HG03135 (cell line): Measurements from ENCODE around the gene VTI1B.
A peak's percentile ranks its signal among the peaks of the same experiment; 100 is the strongest.
"Not testable (repeated sequence)": the region's sequence is repeated elsewhere in the genome, so short reads cannot be mapped to it uniquely, and the experiment has no call there.

Experiments used
- ATAC-seq: cut with Tn5 transposase; IDR thresholded peaks from one replicate; pipeline ENCODE4 v1.9.1; 2021; ENCODE audit warnings: mild to moderate bottlenecking, moderate library complexity; ENCODE audit not compliant: unreplicated experiment

VTI1B gene

DNA sequence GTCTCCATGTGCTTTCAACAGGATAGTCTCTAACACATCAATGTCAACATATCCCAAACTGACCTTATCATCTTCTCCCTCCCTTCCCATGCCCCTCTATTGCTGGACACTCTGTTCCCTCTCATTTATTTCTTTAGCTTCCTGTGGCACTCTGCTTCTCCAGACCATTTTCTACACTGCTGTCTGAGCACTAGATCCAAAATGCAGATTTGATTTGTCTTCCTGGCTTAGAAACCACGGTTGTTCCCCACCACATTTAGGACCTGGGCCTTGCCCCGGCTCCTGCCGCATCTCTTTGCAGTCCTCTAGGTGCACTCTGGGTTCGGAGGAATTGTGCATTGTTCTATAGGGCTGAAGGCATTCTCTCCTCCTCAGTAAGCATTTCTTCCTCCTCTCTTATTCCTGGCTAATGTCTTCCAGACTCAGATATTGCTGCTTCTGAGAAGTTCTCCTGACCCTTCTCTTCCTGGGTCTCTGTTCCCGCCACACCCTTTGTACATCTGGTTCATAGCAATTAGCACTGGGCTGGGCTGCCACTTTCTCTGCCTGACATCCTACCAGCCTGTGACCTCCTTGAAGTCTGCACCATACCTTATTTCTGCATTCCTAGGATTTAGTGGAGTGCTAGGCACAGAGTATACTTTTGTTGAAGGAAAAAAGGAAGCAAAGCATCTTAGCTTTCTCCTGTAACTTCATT, 40.8 kb downstream of the VTI1B start:
- no peak for ATAC-seq

DNA sequence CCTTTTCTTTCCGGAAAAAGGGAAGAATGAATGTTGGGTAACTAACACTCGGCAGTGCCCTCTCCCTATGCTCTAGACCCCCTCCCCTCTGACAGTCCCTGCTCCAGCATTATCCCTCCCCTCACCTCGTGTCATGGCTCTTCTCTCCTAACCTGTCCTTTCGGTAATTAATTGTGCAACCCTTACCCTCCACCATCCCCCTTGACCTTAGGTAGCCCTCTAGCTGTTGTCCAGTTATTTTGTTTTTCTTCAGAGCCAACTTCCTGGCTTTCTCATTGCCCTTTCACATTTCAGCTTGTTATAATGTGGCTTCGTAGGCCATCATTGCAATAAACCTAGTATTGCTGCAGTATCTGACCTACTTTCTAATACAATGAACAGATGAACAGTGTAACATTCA, 43.5 kb downstream of the VTI1B start:
- no peak for ATAC-seq

DNA sequence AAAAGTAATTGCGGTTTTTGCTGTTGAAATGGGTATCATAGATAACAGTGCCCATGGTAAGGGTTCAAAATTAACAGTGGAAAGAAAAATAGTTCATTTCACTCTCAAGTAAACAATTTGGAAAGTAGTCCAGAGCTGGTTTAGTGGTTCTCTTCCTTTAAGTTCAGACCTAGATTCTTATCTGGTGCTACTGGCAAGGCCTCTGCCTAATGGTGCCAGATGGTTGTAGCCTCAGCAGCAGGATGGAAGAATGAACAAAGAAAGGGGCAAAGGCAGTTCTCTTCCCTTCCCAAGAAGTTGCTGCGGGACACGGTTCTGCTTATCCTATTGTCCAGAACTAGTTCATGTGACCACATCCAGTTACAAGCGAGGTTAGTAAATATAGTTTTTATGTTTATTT, 44.2 kb downstream of the VTI1B start:
- ATAC-seq: no peak

DNA sequence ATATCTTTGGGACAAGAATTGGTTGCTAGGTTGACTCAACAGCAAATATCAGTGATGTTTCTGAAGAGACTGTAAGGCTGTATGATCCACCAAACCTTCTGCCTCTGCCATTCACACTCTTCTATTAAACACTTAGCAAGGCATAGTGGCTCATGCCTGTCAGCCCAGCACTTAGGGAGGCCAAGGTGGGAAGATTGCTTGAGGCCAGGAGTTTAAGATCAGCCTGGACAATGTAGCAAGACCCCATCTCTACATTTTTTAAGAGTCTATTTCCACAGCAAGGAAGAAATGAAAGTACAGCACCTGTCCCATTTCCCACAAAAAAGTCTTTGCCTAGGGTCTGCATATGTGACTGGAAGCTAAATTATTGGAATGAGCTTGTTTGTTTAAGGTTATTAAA, 46.9 kb downstream of the VTI1B start:
- ATAC-seq: no peak

DNA sequence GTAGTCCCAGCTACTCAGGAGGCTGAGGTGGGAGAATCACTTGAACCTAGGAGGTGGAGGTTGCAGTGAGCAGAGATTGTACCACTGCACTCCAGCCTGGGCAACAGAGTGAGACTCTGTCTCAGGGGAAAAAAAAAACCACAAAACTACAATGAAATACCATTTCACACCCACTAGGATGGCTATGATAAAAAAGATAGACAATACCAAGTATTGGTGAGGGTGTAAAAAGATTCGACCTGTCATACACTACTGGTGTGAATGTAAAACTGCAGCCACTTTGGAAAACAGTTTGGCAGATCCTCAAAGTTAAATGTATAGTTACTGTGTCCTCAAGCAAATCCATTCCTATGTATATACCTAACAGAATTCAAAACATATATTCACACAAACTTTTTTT, 48.3 kb downstream of the VTI1B start:
- ATAC-seq: not testable (repeated sequence)

DNA sequence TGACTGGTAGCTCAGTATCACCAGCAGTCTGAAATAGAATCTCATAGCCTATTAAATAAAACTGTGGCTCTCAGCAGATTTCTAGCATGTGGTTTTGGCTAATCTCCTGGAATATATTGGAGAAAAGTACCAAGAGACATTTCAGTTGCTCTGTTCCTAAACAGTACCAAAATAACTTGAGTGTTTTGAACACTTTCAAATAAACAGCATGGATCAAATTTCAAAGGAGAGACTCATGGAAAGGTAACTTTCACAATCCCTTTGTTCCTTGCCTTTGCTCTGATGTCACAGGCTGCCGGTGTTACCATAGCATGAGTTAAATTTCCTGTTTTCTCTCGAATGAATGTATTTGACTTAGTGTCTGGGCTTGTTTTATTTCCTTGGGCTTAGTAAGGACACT, 51.3 kb downstream of the VTI1B start:
- ATAC-seq: no peak

DNA sequence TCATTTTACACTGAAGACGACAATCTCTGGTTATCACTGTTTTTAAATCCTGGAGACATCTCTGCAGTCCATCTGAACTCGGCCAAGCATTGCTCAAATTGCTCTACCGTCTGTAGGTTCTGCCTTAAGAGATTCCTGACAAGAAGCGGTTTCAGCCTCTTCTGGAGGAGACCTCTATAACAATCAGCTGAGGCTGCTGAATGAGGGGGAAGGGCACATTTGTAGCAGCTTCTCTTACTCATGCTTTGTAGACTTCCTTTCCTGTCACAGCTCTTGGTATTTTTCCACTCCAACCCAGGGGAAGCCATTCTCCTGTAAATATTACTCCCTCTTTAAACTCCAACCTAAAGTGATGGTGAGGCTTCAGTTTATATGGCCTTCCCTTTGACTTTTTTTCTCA, 51.8 kb downstream of the VTI1B start:
- ATAC-seq: no peak

DNA sequence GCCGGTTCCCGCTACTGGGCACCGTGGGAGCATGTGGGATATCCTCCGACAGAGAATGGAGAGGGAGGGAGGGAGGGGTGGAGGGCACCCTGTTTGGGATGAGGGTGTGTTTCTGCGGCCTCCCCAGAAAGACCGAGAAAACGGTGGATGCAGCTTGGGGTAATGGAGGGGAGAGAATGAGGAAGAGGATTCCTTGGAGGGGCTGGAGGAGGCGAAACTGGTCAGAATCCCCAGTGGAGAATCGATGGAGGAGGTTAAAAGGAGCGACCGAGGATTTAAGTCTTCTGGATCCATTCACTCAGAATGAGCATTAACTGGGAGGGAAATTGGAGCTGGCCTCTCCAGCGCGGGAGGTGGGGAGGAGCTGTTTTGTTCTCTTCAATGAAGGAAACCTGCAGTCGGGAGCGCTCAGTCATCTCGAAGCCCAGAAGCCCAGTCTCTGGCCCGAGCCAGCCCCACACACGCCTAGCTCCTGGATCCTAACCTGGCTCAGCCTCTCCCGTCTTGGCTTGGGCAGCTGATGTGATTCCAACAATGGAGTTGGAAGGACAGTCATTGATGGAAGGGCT, 54.1 kb downstream of the VTI1B start:
- ATAC-seq: no peak

DNA sequence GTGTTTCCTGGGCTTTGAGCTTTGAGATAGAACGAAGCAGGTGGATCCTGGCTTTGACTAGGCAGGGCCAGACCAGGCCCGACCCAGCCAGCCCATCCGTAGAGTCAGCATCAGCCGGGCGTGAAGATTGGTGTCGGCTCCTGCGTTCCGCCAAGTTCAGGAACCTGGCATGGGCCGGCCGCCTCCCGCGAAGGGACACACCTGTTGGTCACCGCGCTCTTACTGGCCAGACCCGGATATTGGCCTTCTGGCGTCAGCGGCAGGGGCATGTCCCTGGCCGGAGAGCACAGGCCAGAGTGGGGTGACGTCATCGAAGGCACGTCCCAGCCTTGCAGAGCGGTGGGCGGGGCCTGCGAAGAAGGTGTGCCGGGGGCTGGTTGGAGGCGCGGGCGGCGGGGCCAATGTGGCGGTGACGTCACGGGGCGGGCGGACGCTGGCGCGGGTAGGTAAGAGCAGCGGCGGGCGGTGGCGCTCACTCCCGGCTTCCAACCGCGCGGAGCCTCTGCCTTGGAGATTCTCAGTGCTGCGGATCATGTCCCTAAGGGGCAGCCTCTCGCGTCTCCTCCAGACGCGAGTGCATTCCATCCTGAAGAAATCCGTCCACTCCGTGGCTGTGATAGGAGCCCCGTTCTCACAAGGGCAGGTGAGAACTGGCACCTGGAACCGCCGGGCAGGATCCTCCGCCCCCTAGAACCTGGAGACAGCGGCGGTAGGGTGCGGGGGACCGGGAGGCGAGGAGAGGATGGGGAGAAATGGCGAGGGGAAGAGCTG, 54.8 kb downstream of the VTI1B start, which contains the start of gene ARG2:
ARG2 (plus strand) TSS at position 475 of the 771 bp plus-strand sequence; CDS start at position 533, 58 bp downstream.
- ATAC-seq: peak; percentile 88

DNA sequence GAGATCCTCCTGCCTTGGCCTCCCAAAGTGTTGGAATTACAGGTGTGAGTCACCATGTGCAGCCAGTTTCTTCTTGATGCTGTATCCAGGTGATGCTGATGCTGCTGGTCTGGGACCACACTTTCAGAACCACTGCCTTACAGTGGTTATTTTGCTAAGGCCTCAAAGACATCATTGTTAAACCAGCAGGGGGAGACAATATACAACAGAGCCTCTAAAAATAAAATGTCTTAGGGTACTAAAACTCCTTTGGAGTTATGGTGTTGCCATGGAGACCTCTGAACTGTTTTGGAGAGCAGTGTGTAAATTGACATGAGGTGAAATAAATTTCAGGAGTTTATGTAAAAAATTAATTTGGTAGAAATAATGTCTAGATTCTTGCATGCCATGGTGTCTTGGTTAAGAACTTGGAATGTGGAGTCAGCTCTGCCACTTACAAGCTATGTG, 55.8 kb downstream of the VTI1B start:
- ATAC-seq: peak; percentile 51

DNA sequence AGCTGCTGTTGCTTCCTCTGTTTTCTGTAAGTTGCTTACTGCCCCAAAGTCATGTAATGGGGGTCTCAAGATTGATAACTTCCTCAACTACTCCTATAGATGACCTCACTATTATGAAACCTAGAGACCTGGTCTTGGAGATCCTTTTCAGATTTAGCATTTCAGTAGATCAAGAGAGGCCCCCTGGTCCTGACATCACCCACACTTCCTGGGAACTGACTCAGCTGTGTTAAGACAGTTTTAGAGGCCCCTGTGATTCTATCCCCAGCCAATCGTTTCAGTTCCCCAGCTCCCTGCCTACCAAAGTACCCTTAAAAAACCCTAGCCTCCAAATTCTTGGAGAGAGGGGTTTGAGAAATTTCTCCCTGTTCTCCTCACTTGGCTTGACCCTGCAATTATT, 63.9 kb downstream of the VTI1B start:
- ATAC-seq: no peak

DNA sequence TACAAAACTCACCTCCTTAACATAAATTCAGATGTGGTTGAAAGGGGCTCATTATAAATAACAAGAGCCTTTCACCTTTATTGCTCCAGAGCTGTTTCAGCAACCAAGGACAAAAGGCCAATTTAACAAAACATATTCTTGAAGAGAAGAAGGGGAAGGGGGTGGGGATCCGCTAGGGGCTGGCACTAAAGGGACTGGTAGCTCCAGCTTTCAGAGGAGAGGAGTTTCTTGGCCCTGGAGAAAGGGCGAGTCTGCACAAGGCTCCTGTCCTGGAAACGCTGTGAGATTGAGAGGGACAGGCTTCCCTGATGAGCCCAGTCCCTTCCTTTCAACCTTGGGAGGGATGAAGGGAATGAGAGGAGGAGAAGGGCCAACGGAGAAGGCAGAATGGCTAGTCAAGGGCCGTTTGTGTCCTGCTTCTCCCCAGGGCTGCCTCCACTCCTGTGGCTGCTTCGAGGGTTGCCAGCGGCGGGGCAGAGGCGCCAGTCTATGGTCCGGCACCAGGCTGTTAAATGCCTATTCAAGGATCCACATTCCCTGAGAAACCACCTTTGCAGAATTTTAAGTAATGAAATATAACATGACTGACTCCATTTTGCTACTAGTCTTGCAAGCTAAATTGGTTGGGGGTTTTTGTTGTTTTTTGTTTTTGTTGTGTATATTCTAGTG, 64.7 kb downstream of the VTI1B start:
- no peak for ATAC-seq

DNA sequence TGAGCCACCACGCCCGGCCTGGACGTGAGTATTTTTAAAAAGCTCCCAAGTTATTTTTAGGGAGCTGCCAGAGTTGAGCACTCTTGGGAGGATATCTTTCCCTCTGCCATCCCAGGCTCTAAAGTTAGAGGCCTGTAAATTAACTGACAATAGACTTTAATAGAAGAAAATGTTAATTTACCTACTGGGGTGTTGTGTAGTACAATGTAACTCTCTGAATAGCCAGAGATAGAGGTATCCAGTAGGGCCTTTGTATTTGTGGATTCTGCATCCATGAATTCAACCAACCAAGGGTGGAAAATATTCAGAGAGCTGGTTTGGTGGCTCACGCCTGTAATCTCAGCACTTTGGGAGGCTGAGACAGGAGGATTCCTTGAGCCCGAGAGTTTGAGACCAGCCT, 66.8 kb downstream of the VTI1B start:
- ATAC-seq: no peak

DNA sequence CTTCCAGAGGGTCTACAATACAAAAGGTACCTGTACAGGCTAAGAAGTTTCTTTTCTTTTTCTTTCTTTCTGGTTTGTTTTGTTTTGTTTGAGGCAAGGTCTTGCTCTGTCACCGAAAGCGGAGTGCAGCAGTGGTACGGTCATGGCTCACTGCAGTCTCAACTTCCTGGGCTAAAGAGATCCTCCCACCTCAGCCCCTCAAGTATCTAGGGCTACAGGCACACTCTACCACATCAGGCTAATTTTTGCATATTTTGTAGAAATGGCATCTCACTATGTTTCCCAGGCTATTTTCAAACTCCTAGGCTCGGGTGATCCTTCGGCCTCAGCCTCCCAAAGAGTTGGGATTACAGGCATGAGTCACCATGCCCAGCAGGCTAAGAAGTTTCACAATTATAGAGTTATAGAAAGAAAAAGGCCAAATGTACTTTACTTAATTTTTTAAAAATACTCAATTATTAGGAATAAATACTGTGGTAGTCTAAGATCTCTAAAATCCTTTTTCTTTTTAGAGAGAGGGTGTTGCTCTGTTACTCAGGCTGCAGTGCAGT, 71.4 kb downstream of the VTI1B start:
- peak; percentile 68 for ATAC-seq

DNA sequence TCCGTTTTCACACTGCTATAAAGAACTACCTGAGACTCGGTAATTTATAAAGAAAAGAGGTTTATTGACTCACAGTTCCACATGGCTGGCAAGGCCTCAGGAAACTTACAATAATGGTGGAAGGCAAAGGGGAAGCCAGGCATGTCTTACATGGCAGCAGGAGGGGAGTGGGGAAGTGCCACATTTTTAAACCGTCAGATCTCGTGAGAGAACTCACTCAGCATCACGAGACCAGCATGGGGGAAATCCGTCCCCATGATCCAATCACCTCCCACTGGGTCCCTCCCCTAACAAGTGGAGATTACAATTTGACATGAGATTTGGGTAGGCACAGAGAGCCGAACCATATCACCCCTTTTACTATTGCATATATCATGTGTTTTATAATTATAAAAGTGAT, 72.4 kb downstream of the VTI1B start:
- ATAC-seq: no peak

DNA sequence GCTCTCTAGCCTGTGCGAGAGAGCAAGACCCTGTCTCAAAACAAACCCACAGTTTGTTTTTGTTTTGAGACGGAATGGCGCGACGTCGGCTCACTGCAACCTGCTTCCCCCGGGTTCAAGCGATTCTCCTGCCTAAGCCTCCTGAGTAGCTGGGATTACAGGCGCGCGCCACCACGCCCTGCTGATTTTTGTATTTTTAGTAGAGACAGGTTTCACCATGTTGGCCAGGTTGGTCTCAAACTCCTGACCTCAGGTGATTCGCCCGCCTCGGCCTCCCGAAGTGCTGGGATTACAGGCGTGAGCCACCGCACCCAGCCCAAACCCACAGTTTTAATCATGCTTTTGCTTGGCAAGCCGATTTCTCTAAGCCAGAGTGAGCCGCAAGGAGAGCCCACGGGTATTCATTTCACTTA, 73.9 kb downstream of the VTI1B start:
- ATAC-seq: not testable (repeated sequence)

DNA sequence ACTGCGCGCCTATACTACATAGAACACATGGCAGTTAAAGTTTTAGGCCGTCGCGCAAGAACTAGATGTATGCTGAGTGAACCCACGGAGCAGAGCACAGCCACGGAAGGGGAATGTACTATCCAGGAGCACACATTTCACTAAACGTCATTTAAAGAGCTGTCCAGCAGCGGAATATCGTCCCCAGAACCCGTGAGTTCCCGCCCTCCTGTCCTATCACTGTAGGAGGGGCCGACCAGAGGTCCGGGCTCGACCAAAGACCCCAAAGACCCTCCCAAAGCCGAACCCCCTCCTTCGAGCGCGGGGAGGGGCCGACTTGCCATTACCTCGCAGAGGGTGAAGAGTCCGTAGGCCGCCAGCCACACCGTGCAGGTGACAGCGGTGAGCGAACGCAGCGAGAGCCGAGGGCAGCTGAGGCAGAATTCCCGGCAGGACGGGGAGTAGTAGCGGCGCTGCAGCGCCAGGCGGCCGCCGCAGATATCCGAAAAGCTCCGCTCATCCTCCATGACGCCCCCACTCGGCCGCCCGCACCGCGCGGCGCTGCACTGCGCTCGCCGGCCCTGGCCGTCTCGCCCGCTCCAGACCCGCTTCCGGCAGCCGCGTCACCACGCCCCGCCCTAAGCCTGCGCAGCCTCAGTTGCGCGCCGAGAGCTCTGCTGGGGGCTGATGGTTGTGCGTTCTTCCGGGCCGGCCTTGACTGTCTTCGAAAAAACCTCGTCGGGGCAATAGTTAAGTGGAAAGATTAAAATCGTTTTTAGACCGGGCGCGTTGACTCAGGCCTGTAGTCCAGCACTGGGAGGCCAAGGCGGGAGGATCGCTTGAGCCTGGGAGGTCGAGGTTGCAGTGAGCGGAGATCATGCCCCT, 74.5 kb downstream of the VTI1B start, which contains the start of gene PIGH:
PIGH (minus strand) TSS at position 571 of the 864 bp plus-strand sequence; CDS start at position 506, 65 bp downstream.
- peak; percentile 94 for ATAC-seq
